Activated T-helper 2 cell treated with anti-CD3 and anti-CD28 coated beads, Interferon-gamma antibody, Interleukin-2, Interleukin-4, amounts not matched to agents 10 μg/mL and 5 μg/mL and 100 μg/mL, durations not matched to agents 14 hours and 24 hours and 36 hours (primary cell): Measurements from ENCODE around the gene SLC25A6. TPM values are rescaled to one million over a fixed set of nuclear protein-coding genes. Genes with fewer than 3 reads are reported as not detected.
A peak's percentile ranks its signal among the peaks of the same experiment; 100 is the strongest.
"Not testable (repeated sequence)": the region's sequence is repeated elsewhere in the genome, so short reads cannot be mapped to it uniquely, and the experiment has no call there.

Source experiments
- DNase-seq: peaks from one replicate; pipeline ENCODE4 v3.0.0; 2021; ENCODE audit warnings: low spot score
- H3K27ac Mint-ChIP-seq: one replicate; pipeline ENCODE4 v1.8.0; 2021; ENCODE audit warnings: mixed read lengths
- H3K27me3 Mint-ChIP-seq: one replicate; pipeline ENCODE4 v1.8.0; 2021; ENCODE audit warnings: low read depth, mixed read lengths
- H3K36me3 Mint-ChIP-seq: one replicate; pipeline ENCODE4 v1.8.0; 2021; ENCODE audit warnings: low read depth, mixed read lengths
- H3K4me1 Mint-ChIP-seq: one replicate; pipeline ENCODE4 v1.8.0; 2021; ENCODE audit warnings: low read depth, mixed read lengths
- H3K4me3 Mint-ChIP-seq: one replicate; pipeline ENCODE4 v1.8.0; 2021; ENCODE audit warnings: low read depth, mild to moderate bottlenecking, moderate library complexity, mixed read lengths
- H3K9me3 Mint-ChIP-seq: one replicate; pipeline ENCODE4 v1.8.0; 2021; ENCODE audit warnings: mixed read lengths
- intact Hi-C: fragments of 100-400 bp; cut with micrococcal nuclease; formaldehyde crosslinking; loops from one replicate; pipeline ENCODE4 v1.15.1; 2023
- total RNA-seq: library from RNA; stranded (reverse); gene quantifications from 2 replicates; pipeline ENCODE4 v1.2.3, GENCODE V29; 2022

Gene SLC25A6
- total RNA-seq, 1 donor from 2014 or later, result 325 TPM

GRCh38 chrX:1421433-1422134 lies 29.7 kb upstream of the SLC25A6 start:
- no peaks in the 10 kb centered on the region for H3K27me3 Mint-ChIP-seq
- no peak overlapping the region for H3K27ac Mint-ChIP-seq
- no peak overlapping the region for H3K4me3 Mint-ChIP-seq
- H3K4me1 Mint-ChIP-seq, result no peaks in the 10 kb centered on the region
- H3K36me3 Mint-ChIP-seq, result peaks cover 68% of the 10 kb centered on the region
- intact Hi-C loops, result no loop called here
- no peak for DNase-seq
- peaks cover 34% of the 10 kb centered on the region for H3K9me3 Mint-ChIP-seq

DNA sequence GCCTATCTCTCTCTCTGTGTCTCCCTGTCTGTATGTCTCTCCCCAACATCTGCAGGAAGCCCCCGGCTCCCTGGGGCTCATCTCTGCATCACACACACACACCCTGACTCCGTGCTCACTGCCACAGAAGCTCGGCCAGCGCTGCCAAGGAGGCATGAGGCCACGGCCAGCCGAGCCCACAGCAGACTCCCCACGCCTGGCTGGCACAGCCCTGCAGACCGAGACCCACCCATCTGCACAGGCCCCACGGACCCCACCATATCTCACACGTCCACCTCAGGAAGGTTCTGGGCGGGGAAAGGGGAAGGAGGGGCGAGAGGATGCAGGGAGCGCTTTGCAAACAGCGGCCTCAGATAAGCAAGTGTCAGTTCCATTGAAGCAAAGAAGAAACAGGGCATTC lies 28.5 kb upstream of the SLC25A6 start:
- Mint-ChIP-seq H3K27ac (no peak overlapping the region), H3K4me1 (no peaks in the 10 kb centered on the region), H3K36me3 (peaks cover 57% of the 10 kb centered on the region), H3K9me3 (peaks cover 34% of the 10 kb centered on the region), H3K27me3 (no peaks in the 10 kb centered on the region), H3K4me3 (no peak overlapping the region)
- DNase-seq, result no peak
- intact Hi-C loops, result no loop called here

GRCh38 chrX:1419545-1420355 lies 27.8 kb upstream of the SLC25A6 start:
- Mint-ChIP-seq H3K27ac (peak overlapping the region; percentile 10), H3K4me3 (no peak overlapping the region), H3K4me1 (no peaks in the 10 kb centered on the region), H3K36me3 (peaks cover 51% of the 10 kb centered on the region), H3K9me3 (peaks cover 30% of the 10 kb centered on the region), H3K27me3 (no peaks in the 10 kb centered on the region)
- no peak for DNase-seq
- intact Hi-C loops, result no loop called here

- H3K27ac Mint-ChIP-seq, result no peak overlapping the region
- no peaks in the 10 kb centered on the region for H3K27me3 Mint-ChIP-seq
- intact Hi-C loops, result no loop called here
- H3K9me3 Mint-ChIP-seq, result peaks cover 23% of the 10 kb centered on the region
- peaks cover 47% of the 10 kb centered on the region for H3K36me3 Mint-ChIP-seq
- H3K4me1 Mint-ChIP-seq, result no peaks in the 10 kb centered on the region
- DNase-seq, result no peak
- no peak overlapping the region for H3K4me3 Mint-ChIP-seq
Measured at GRCh38 chrX:1418901-1419544, 27.1 kb upstream of the SLC25A6 start.

GRCh38 chrX:1417921-1418771 lies 26.2 kb upstream of the SLC25A6 start:
- DNase-seq, result no peak
- Mint-ChIP-seq H3K4me3 (no peak overlapping the region), H3K36me3 (peaks cover 47% of the 10 kb centered on the region), H3K9me3 (peaks cover 14% of the 10 kb centered on the region), H3K27me3 (no peaks in the 10 kb centered on the region), H3K27ac (no peak overlapping the region), H3K4me1 (no peaks in the 10 kb centered on the region)
- intact Hi-C loops, result no loop called here

- H3K27ac Mint-ChIP-seq, result no peak overlapping the region
- no peak overlapping the region for H3K4me3 Mint-ChIP-seq
- no peaks in the 10 kb centered on the region for H3K27me3 Mint-ChIP-seq
- intact Hi-C loops, result no loop called here
- no peak for DNase-seq
- H3K9me3 Mint-ChIP-seq, result peaks cover 8% of the 10 kb centered on the region
- no peaks in the 10 kb centered on the region for H3K4me1 Mint-ChIP-seq
- peaks cover 46% of the 10 kb centered on the region for H3K36me3 Mint-ChIP-seq
Measured at GRCh38 chrX:1416965-1417760, 25.2 kb upstream of the SLC25A6 start.

DNA sequence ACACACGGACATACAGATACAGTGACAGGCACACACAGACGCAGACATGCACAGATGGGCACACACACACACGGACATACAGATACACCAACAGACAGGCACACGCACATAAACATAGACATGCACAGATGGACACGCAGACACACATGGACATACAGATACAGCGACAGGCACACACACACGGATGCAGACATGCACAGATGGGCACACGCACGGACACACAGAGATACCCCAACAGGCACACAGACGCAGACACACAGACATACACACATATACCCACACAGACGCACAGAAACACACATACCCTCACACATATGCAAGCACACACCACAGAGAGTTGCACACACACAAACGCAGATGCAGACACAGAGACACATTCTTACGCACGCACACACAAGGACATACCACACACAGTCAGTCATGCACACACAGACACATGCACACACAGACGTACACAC lies 24.4 kb upstream of the SLC25A6 start:
- intact Hi-C loops, result no loop called here
- Mint-ChIP-seq H3K9me3 (no peaks in the 10 kb centered on the region), H3K36me3 (peaks cover 42% of the 10 kb centered on the region)

DNA sequence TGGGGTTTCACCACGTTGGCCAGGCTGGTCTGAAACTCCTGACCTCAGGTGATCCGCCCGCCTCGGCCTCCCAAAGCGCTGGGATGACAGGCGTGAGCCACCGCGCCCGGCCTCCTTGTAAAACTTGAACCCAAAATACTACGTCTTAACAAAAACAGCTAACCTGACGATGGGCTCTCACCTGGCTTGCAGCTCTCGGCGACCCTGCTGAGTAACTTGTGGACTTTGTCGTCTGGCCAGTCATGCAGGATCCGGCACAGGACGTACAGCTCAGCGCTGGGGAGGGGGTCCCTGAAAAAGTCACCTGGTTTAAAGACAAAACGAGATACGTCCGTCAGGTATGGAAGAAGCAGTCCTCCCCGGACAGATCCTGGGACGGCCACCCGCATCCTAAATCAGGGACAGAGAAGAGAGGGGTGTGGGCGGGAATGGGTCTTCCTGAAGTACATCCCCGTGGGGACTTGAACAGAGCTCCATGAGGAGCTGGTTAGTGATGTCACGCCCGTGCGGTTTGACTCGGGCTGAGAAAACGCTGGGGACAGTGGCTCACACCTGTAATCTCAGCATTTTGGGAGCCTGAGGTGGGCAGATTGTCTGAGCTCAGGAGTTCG lies 20.7 kb upstream of the SLC25A6 start:
- Mint-ChIP-seq H3K9me3 (no peaks in the 10 kb centered on the region), H3K4me3 (no peak overlapping the region), H3K27ac (no peak overlapping the region), H3K36me3 (peaks cover 29% of the 10 kb centered on the region), H3K4me1 (no peaks in the 10 kb centered on the region), H3K27me3 (no peaks in the 10 kb centered on the region)
- no peak for DNase-seq
- intact Hi-C loops, result no loop called here

More for the DNA sequence above, 24.4 kb upstream of the SLC25A6 start:
- Mint-ChIP-seq H3K4me3 (no peak overlapping the region), H3K27me3 (no peaks in the 10 kb centered on the region), H3K27ac (no peak overlapping the region), H3K4me1 (no peaks in the 10 kb centered on the region)
- DNase-seq, result no peak

DNA sequence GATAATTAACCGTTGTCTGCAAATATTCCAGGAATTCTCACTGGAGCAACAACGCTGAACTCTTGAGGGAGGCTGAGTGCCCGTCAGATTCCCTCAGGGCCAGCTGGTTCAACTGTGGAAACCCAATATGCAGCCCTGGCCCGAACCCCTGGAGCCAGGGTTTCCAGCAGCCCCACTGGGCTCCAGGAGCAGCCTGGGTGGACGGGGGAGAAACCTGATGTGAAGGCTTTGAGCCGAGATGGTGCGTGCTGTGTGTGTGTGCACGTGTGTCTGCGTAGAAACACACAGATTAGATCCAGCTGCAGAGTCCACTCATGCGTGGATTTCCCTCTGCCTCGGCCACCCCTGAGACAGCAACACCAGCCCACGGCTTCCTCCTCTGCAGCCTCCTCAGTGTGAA lies 19.4 kb upstream of the SLC25A6 start:
- no peaks in the 10 kb centered on the region for H3K9me3 Mint-ChIP-seq

GRCh38 chrX:1407035-1407434 lies 15.1 kb upstream of the SLC25A6 start:
- no peak overlapping the region for H3K4me3 Mint-ChIP-seq
- DNase-seq, result no peak
- no peaks in the 10 kb centered on the region for H3K27me3 Mint-ChIP-seq
- H3K9me3 Mint-ChIP-seq, result no peaks in the 10 kb centered on the region
- H3K27ac Mint-ChIP-seq, result no peak overlapping the region
- intact Hi-C loops, result no loop called here
- H3K36me3 Mint-ChIP-seq, result peaks cover 9% of the 10 kb centered on the region
- H3K4me1 Mint-ChIP-seq, result no peaks in the 10 kb centered on the region

More for the DNA sequence above, 19.4 kb upstream of the SLC25A6 start:
- H3K27ac Mint-ChIP-seq, result no peak overlapping the region
- no peak for DNase-seq
- H3K4me1 Mint-ChIP-seq, result no peaks in the 10 kb centered on the region
- no peaks in the 10 kb centered on the region for H3K27me3 Mint-ChIP-seq
- no peak overlapping the region for H3K4me3 Mint-ChIP-seq
- peaks cover 29% of the 10 kb centered on the region for H3K36me3 Mint-ChIP-seq
- intact Hi-C loops, result no loop called here

GRCh38 chrX:1405769-1406168 lies 13.9 kb upstream of the SLC25A6 start:
- H3K4me3 Mint-ChIP-seq, H3K9me3 Mint-ChIP-seq, H3K27me3 Mint-ChIP-seq, intact Hi-C loops, DNase-seq, H3K27ac Mint-ChIP-seq, H3K4me1 Mint-ChIP-seq, H3K36me3 Mint-ChIP-seq: not testable (repeated sequence)
